HG03558 (cell line): ENCODE results near the gene GLRX5.

Experiments
- ATAC-seq: cut with Tn5 transposase; IDR thresholded peaks from one replicate; pipeline ENCODE4 v1.9.1; 2021; ENCODE audit warnings: moderate number of reproducible peaks; ENCODE audit not compliant: unreplicated experiment; ENCODE audit errors: extremely low read depth

The GLRX5 gene

GRCh38 chr14:95515596-95516552 is 19.0 kb upstream of the GLRX5 start:
- ATAC-seq = peak; percentile 70

- ATAC-seq = no peak
Measured at GRCh38 chr14:95516554-95517181, 18.2 kb upstream of the GLRX5 start, which contains the start of gene SYNE3. TSS of gene SYNE3 (minus strand) at chr14:95516650. CDS start at chr14:95475821, 40,829 bp downstream.

DNA sequence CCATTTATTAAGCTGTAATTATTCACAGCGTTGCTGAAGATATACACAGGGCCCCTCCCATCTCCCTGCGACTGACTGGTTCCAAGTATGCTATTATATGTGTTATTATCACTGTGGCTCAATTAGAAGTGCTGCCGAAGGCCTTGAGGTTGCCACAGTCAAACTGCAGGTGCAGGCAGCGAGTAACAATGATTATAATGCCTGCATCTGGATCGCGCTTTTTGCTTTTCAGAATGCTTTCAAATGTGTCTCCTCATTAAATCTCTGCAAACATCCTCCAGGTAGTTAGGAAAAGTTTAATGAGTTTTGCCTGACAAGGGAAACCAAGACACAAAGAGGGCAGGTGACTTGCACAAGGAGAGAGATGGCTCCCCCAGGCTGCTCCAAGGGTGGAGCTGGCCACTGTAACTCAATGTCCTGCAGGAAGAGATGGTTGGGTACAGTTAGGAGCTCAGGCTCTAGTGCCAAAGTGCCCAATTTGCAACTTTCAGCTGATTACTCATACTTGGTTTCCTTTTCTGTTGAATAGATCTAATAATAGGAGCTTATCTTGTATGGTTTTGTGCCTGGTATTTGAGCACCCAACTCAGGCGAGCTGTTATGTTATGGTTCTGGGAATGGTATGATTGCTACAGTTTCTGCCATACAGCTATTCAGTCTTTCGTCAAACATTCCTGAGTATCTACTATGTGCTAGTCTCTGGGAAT is 16.7 kb upstream of the GLRX5 start:
- ATAC-seq = no peak

GRCh38 chr14:95519699-95520098 is 15.2 kb upstream of the GLRX5 start:
- no peak for ATAC-seq

DNA sequence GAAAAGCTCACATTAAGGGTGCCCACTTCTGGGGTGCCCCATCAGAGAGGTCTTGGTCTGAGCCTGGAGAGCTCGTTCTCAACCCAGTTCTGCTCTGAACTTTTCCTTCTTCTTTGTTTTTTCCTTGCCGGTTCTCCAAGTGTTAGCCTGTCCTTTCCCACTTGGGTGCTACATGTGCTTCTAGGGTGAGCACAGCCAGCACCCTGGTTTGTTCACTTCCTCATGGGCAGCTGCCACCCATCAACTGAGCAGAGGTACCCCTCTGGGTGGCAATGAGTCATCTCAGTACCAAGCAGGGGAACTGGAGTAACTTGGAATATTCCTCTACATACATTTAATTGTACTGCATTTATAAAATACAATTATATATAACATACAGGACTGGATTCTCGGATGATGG is 14.5 kb upstream of the GLRX5 start:
- no peak for ATAC-seq

DNA sequence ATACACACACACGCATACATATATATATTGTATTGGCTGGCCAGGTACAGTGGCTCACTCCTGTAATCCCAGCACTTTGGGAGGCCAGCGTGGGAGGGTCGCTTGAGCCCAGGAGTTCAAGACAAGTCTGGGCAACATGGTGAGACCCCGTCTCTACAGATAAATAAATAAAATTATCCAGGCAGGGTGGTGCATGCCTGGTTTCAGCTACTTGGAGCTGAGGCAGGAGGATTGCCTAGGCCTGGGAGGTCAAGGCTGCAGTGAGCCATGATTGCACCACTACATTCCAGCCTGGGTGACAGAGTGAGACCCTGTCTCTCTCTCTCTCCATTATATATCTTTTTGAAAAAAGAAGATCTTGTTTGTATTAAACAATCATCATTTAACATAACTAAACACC is 13.8 kb upstream of the GLRX5 start:
- no peak for ATAC-seq

DNA sequence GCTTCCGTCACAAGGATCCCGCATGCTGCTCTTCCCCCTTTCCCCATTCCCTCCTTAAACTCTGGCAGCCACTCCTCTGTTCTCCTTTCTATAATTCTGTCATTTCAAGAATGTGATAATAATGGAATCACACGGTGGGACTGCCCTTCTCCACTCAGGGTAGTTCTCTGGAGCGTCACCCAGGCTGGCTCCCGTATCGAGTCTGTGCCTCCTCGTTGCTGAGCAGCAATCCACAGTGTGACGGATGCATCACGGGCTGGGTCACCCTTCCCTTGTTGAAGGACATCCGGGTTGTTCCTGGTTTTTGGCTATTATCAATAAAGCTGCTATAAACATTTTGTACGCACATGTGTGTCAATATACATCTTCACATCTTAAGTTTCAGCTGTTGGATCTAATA is 12.7 kb upstream of the GLRX5 start:
- ATAC-seq = no peak

DNA sequence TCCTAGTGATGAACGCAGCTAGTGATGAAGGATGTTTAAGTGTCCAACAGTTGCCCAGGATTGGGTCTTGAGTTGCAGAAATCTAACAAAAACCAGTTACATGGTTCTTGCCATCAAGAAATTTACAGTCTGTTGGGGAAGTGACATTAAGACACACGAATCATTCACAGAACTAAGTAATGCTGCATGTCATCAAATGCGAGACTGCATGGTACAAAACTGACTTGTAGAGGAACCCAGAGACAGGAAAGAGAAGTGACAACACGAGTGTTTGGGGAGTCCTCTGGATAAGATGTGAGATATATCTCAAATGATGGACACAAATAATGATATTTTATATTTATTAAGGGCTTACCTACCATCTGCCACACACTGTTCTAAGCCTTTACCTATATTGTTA is 12.3 kb upstream of the GLRX5 start:
- no peak for ATAC-seq

DNA sequence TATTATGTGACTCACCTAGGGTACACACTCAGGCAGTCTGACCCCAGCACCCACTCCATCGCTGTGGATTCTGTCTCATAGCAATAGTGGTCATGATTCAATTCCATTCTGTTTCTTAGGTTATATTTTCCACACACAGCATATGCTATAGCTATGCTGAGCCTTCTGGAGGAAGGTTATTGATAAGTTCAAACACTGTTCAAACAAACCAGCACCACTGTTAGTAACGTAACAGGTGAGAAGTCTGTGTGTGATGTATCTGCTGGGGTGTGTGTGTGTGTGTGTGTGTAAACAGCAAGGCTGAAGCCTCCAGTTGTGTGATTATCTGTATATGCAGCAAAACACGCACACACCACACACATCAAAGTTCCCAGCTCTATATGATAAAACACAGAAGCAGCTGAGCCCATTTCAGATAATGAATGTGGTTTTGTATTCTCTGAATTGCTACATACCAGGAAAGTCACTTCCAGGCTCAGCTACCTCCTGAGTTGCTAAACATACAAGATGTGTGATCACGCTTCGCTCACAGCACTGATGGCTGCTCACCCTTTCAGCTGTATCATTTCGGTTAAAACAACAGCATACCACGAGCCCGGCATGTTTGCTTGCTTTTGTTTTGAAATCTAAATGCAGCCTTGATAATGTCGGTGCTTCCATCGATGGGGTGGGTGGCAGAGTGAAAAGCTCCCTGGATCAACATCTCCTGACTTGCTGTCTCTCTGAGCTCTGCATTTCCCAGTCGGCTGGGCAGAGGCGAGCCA is 11.6 kb upstream of the GLRX5 start:
- ATAC-seq = no peak

- ATAC-seq = no peak
Measured at GRCh38 chr14:95523815-95524448, 10.9 kb upstream of the GLRX5 start.

- no peak for ATAC-seq
Measured at GRCh38 chr14:95524706-95525512, 9.9 kb upstream of the GLRX5 start.

DNA sequence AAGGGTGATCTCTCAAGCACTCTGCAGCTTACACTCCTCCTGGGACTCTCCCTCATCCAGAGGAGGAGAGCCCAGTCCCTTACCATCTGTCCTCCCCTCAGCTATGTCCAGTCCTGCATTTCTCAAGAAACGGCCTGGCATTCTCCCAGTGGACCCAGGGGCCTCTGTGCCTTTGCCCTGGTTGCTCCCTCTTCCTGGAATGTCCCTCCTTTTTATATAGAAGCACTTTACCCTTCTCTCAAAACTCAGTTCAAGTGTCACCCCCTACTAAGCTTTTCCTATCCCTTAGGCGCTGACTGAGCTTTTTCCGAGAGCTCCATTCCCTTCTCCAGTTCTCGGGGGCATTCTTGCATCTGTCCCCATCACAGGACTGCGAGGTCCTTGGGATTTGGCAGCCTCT is 8.9 kb upstream of the GLRX5 start:
- no peak for ATAC-seq

GRCh38 chr14:95526483-95527386 is 8.1 kb upstream of the GLRX5 start:
- no peak for ATAC-seq

DNA sequence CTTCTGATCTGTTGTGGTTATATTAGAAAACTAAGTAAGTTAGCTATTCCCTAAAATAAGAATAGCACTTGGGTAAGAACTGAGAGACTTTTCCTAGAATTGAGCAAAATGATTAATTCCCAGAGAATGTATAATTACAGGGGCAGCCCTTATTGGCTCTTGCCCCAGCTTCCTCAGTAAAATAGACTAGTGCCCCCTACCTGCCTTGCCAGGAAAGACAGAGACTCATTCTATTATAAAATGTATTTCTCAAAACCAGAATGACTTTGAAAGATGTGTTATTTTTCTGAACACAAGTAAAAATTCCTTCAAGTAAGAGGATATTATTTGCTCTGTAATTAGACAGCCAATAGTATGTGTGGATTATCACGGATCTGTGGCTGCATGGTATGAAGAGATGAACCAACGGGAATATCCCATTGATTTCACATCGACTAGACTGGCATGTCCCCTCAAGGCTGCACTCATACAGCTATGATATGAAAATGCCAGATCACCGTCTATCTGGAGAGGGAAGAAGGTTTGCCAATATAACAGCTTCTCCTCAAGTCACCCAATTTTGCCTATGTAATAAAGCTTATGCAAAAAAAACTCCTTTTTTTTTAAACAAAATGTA is 7.4 kb upstream of the GLRX5 start:
- no peak for ATAC-seq

DNA sequence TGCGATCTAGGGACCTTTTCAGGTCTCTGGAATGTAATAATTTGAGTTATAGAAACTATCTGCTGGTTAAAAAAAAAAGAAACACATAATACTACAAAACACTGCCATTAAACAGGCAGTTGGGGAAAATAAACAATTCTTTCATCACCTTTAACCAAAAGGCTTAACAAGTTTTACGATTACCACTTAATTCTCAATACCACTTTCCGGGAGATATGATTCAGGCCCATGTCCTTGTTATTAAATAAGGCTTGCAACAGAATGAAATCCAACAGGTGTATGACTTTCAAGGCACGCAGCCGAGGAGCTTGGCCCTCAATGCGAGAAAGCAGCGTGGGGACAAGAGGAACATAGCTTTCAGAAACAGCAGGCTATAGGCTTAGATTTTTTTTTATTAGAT is 5.6 kb upstream of the GLRX5 start:
- no peak for ATAC-seq

- ATAC-seq = no peak
Measured at GRCh38 chr14:95530473-95531276, 4.2 kb upstream of the GLRX5 start.

- ATAC-seq = no peak
Measured at GRCh38 chr14:95531473-95531872, 3.4 kb upstream of the GLRX5 start.
